Lung (tissue), 12 donors: Measurements from ENCODE around the gene AP3S2. TPM values are rescaled to one million over a fixed set of nuclear protein-coding genes. Genes with fewer than 3 reads are reported as not detected.
"Not testable (repeated sequence)": the region's sequence is repeated elsewhere in the genome, so short reads cannot be mapped to it uniquely, and the experiment has no call there.

Source experiments
- ATAC-seq: fragments of 200-7000 bp; cut with Tn5 transposase; one replicate; pipeline ENCODE4 v1.9.1; 2020; ENCODE audit warnings: moderate number of reproducible peaks; ENCODE audit not compliant: insufficient read depth, low FRiP score
- DNase-seq, 3 donors: peaks; one replicate each; pipeline ENCODE4 v3.0.0-alpha.2; 2013 to 2017
- H3K27ac ChIP-seq, 2 donors: one replicate each; pipeline ENCODE4 v1.5.1; 2013; ENCODE audit warnings: mild to moderate bottlenecking in 2 of 2, moderate library complexity in 2 of 2, control low read depth in 1 of 2, inconsistent platforms in 1 of 2, low read depth in 1 of 2, low read length in 1 of 2
- H3K27me3 ChIP-seq, 3 donors: one replicate each; pipeline ENCODE4 v1.5.1; 2013; ENCODE audit warnings: low read length in 2 of 3; ENCODE audit not compliant: control insufficient read depth in 3 of 3, insufficient read depth in 3 of 3
- H3K36me3 ChIP-seq, 4 donors: one replicate each; pipeline ENCODE4 v1.5.1; 2013; ENCODE audit warnings: low read length in 4 of 4, mild to moderate bottlenecking in 1 of 4, moderate library complexity in 1 of 4; ENCODE audit not compliant: control insufficient read depth in 4 of 4, insufficient read depth in 4 of 4
- H3K4me1 ChIP-seq, 5 donors: one replicate each; pipeline ENCODE4 v1.5.1; 2013; ENCODE audit warnings: low read length in 5 of 5, mild to moderate bottlenecking in 2 of 5, moderate library complexity in 1 of 5; ENCODE audit not compliant: control insufficient read depth in 5 of 5, insufficient read depth in 5 of 5
- H3K4me3 ChIP-seq: one replicate; pipeline ENCODE4 v1.5.1; 2013; ENCODE audit warnings: mild to moderate bottlenecking, control low read depth, moderate library complexity
- H3K9ac ChIP-seq, 2 donors: one replicate each; pipeline ENCODE4 v1.5.1; 2013; ENCODE audit warnings: low read length in 2 of 2, control low read depth in 1 of 2; ENCODE audit not compliant: insufficient read depth in 1 of 2
- H3K9me3 ChIP-seq, 4 donors: one replicate each; pipeline ENCODE4 v1.5.1; 2013; ENCODE audit warnings: low read length in 3 of 4, mild to moderate bottlenecking in 1 of 4, moderate library complexity in 1 of 4; ENCODE audit not compliant: control insufficient read depth in 4 of 4, insufficient read depth in 3 of 4
- WGBS, 2 donors: extraction: QIAGEN DNeasy Blood & Tissue Kit; methylation state at CpG; one replicate each; pipeline ENCODE4 v1.1.7; 2013; 5-methylcytosine and 5-hydroxymethylcytosine counted together
- polyA plus RNA-seq, 2 donors: library from polyadenylated mRNA; stranded (reverse); fragments of 200-250 nt; gene quantifications; one replicate each; pipeline ENCODE4 v1.2.1, GENCODE V29; 2013
- total RNA-seq, 2 donors: library from RNA; depleted of rRNA in 1 of 2; stranded (reverse); fragments of >200 nt in 1 of 2; gene quantifications; one replicate each; pipeline ENCODE4 v1.2.1, GENCODE V29; 2014 to 2021
- TF ChIP-seq, protein P1 (sequence below): IDR thresholded peaks from 2 replicates; pipeline ENCODE4 v1.5.1; 2012; ENCODE audit warnings: mild to moderate bottlenecking; ENCODE audit errors: control extremely low read depth, extremely low read depth
- donor health status: control.
- donor health status: control.
- donor health status: Bipolar disorder and iron deficiency.
- donor health status: healthy.
- donor health status: DM: yes; HTN: yes; CAD: no.

The AP3S2 gene
- total and polyA plus RNA-seq, 4 donors: 9.9 to 31.8 (median 25.9) TPM

GRCh38 chr15:89870688-89871288, 23.0 kb downstream of the AP3S2 start:
- no peak overlapping the region for H3K4me3 ChIP-seq
- no peaks in the 10 kb centered on the region for H3K27me3 ChIP-seq
- TF ChIP-seq, protein P1, sequence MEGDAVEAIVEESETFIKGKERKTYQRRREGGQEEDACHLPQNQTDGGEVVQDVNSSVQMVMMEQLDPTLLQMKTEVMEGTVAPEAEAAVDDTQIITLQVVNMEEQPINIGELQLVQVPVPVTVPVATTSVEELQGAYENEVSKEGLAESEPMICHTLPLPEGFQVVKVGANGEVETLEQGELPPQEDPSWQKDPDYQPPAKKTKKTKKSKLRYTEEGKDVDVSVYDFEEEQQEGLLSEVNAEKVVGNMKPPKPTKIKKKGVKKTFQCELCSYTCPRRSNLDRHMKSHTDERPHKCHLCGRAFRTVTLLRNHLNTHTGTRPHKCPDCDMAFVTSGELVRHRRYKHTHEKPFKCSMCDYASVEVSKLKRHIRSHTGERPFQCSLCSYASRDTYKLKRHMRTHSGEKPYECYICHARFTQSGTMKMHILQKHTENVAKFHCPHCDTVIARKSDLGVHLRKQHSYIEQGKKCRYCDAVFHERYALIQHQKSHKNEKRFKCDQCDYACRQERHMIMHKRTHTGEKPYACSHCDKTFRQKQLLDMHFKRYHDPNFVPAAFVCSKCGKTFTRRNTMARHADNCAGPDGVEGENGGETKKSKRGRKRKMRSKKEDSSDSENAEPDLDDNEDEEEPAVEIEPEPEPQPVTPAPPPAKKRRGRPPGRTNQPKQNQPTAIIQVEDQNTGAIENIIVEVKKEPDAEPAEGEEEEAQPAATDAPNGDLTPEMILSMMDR: no peak
- H3K4me1 ChIP-seq: no peaks in the 10 kb centered on the region
- no peak for ATAC-seq
- no peak overlapping the region for H3K27ac ChIP-seq
- 91 to 98% methylated on average over 4 of the region's 4 CpGs for WGBS, 2 donors
- DNase-seq: no peak
- H3K36me3 ChIP-seq: peaks cover 7 to 18% (median 16%) of the 10 kb centered on the region in 4 donors
- H3K9me3 ChIP-seq: no peaks in the 10 kb centered on the region
- no peak overlapping the region for H3K9ac ChIP-seq

DNA sequence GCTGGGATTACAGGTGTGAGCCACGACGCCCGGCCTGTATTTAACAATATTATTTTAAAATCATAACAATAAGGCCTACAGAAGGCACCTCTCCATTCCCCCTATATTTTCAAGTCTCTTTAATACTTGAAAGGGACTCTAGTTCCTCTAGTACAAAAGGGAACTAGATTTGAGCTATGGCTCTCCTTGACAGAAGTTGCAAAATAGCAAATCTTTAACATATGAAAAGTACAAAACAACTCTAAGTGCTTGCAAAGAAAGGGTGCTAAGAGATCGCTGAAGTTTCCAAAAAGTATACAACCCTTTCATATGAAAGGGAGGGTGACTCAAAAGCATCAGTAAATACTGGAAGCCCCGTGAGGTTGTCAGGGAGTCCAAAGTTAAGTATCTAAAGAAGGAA, 23.8 kb downstream of the AP3S2 start:
- H3K27me3 ChIP-seq: no peaks in the 10 kb centered on the region
- H3K4me3 ChIP-seq: no peak overlapping the region
- no peak for ATAC-seq
- no peak overlapping the region for H3K9ac ChIP-seq
- DNase-seq: no peak
- TF ChIP-seq, protein P1: no peak
- no peak overlapping the region for H3K27ac ChIP-seq
- WGBS, 2 donors: 89 to 95% methylated on average over 5 of the region's 5 CpGs
- H3K4me1 ChIP-seq: no peaks in the 10 kb centered on the region
- H3K36me3 ChIP-seq: peaks cover 9 to 17% (median 14%) of the 10 kb centered on the region in 4 donors
- no peaks in the 10 kb centered on the region for H3K9me3 ChIP-seq

DNA sequence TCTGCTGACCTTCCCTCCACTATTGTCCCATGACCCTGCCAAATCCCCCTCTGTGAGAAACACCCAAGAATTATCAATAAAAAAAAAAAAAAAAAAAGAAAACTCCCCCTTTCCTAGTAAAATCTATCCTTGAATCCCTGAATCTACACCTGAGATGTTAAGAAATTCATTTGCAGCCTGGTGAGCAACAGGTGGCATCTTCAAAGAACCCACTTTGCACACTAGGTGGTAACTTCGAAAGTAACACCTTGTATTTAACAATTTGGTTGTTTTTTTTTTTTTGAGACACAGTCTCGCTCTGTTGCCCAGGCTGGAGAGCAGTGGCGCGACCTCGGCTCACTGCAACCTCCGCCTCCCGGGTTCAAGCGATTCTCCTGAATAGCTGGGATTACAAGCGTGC, 24.3 kb downstream of the AP3S2 start:
- not testable (repeated sequence) for H3K27ac ChIP-seq, H3K27me3 ChIP-seq, ATAC-seq, H3K4me3 ChIP-seq, DNase-seq, H3K4me1 ChIP-seq, H3K9ac ChIP-seq, H3K9me3 ChIP-seq
- H3K36me3 ChIP-seq: peaks cover 9 to 17% (median 14%) of the 10 kb centered on the region in 4 donors
- WGBS, 2 donors: 93 to 97% methylated on average over 9 of the region's 9 CpGs

GRCh38 chr15:89864958-89865739, 28.6 kb downstream of the AP3S2 start:
- Histone ChIP-seq H3K9ac (no peak overlapping the region), H3K27ac (no peak overlapping the region), H3K4me3 (no peak overlapping the region), H3K9me3 (no peaks in the 10 kb centered on the region), H3K27me3 (no peaks in the 10 kb centered on the region), H3K36me3 (peaks cover 2 to 22% (median 15%) of the 10 kb centered on the region in 4 donors), H3K4me1 (no peaks in the 10 kb centered on the region)
- 64 to 83% methylated on average over 3 of the region's 3 CpGs for WGBS, 2 donors
- TF ChIP-seq, protein P1: no peak
- ATAC-seq (no peak), DNase-seq (no peak)
